Mesothelial cell of epicardium (in vitro differentiated cells): ENCODE results near the gene SMYD4. TPM values are rescaled to one million over a fixed set of nuclear protein-coding genes. Genes with fewer than 3 reads are reported as not detected.
"Not testable (repeated sequence)": the region's sequence is repeated elsewhere in the genome, so short reads cannot be mapped to it uniquely, and the experiment has no call there.

Experiments used
- DNase-seq, 2 experiments: peaks; one replicate each; pipeline ENCODE4 v3.0.0; 2021; ENCODE audit warnings: low spot score in 2 of 2; ENCODE audit not compliant: unreplicated experiment in 2 of 2
- H3K27ac Mint-ChIP-seq: 2 replicates; pipeline ENCODE4 v1.8.0; 2021; ENCODE audit warnings: mixed read lengths
- H3K27me3 Mint-ChIP-seq: 2 replicates; pipeline ENCODE4 v1.8.0; 2021; ENCODE audit warnings: low read depth, mixed read lengths
- H3K36me3 Mint-ChIP-seq: 2 replicates; pipeline ENCODE4 v1.8.0; 2021; ENCODE audit warnings: mixed read lengths
- H3K4me1 Mint-ChIP-seq: 2 replicates; pipeline ENCODE4 v1.8.0; 2021; ENCODE audit warnings: mixed read lengths
- H3K4me3 Mint-ChIP-seq: 2 replicates; pipeline ENCODE4 v1.8.0; 2021; ENCODE audit warnings: mild to moderate bottlenecking, moderate library complexity, mixed read lengths
- H3K9me3 Mint-ChIP-seq: 2 replicates; pipeline ENCODE4 v1.8.0; 2021; ENCODE audit warnings: mixed read lengths
- CTCF ChIP-seq: fragments of 200-600 bp; sonication (generic); IDR thresholded peaks from one replicate; pipeline ENCODE4 v1.5.0; 2021; ENCODE audit warnings: antibody characterized with exemption; ENCODE audit not compliant: unreplicated experiment
- total RNA-seq: library from RNA; stranded (reverse); gene quantifications from 3 replicates; pipeline ENCODE4 v1.2.1, GENCODE V29; 2021

SMYD4 gene
- total RNA-seq, 1 donor from 2014 or later, result 24.9 TPM

GRCh38 chr17:1773696-1774181 is 56.0 kb downstream of the SMYD4 start:
- peaks cover 19% of the 10 kb centered on the region for H3K36me3 Mint-ChIP-seq
- no peak for DNase-seq
- no peaks in the 10 kb centered on the region for H3K9me3 Mint-ChIP-seq
- TF ChIP-seq CTCF, result no peak
- no peak overlapping the region for H3K4me3 Mint-ChIP-seq
- peak overlapping the region; percentile 41 for H3K27ac Mint-ChIP-seq
- no peaks in the 10 kb centered on the region for H3K27me3 Mint-ChIP-seq
- H3K4me1 Mint-ChIP-seq, result peaks cover 17% of the 10 kb centered on the region

- not testable (repeated sequence) for H3K9me3 Mint-ChIP-seq, DNase-seq, H3K4me3 Mint-ChIP-seq, H3K27me3 Mint-ChIP-seq
- Mint-ChIP-seq H3K36me3 (peaks cover 16% of the 10 kb centered on the region), H3K27ac (peak overlapping the region; percentile 41), H3K4me1 (peaks cover 17% of the 10 kb centered on the region)
These were observed 56.6 kb downstream of the SMYD4 start for GRCh38 chr17:1773000-1773695.

- Mint-ChIP-seq H3K4me3 (peak overlapping the region; percentile 13), H3K36me3 (peaks cover 5% of the 10 kb centered on the region), H3K9me3 (no peaks in the 10 kb centered on the region), H3K4me1 (peaks cover 15% of the 10 kb centered on the region), H3K27ac (peak overlapping the region; percentile 88), H3K27me3 (no peaks in the 10 kb centered on the region)
- no peak for TF ChIP-seq CTCF
- DNase-seq, result no peak
These were observed 59.8 kb downstream of the SMYD4 start for GRCh38 chr17:1769822-1770477.

GRCh38 chr17:1767358-1767757 is 62.3 kb downstream of the SMYD4 start:
- Mint-ChIP-seq H3K4me1 (peaks cover 28% of the 10 kb centered on the region), H3K9me3 (no peaks in the 10 kb centered on the region), H3K4me3 (no peak overlapping the region), H3K36me3 (peaks cover 3% of the 10 kb centered on the region), H3K27me3 (no peaks in the 10 kb centered on the region), H3K27ac (no peak overlapping the region)
- no peak for DNase-seq
- no peak for TF ChIP-seq CTCF

- DNase-seq, result no peak
- Mint-ChIP-seq H3K9me3 (no peaks in the 10 kb centered on the region), H3K27ac (no peak overlapping the region), H3K27me3 (no peaks in the 10 kb centered on the region), H3K4me1 (peaks cover 35% of the 10 kb centered on the region), H3K4me3 (no peak overlapping the region), H3K36me3 (peaks cover 3% of the 10 kb centered on the region)
- TF ChIP-seq CTCF, result no peak
These were observed 63.1 kb downstream of the SMYD4 start for GRCh38 chr17:1766382-1767135.

- Mint-ChIP-seq H3K36me3 (peaks cover 3% of the 10 kb centered on the region), H3K4me1 (peaks cover 36% of the 10 kb centered on the region), H3K4me3 (no peak overlapping the region), H3K27me3 (no peaks in the 10 kb centered on the region), H3K27ac (no peak overlapping the region), H3K9me3 (no peaks in the 10 kb centered on the region)
- no peak for DNase-seq
- TF ChIP-seq CTCF, result no peak
These were observed 64.1 kb downstream of the SMYD4 start for GRCh38 chr17:1765576-1765975.

- not testable (repeated sequence) for H3K9me3 Mint-ChIP-seq, H3K27me3 Mint-ChIP-seq, DNase-seq, H3K4me3 Mint-ChIP-seq, H3K36me3 Mint-ChIP-seq
- H3K27ac Mint-ChIP-seq, result peak overlapping the region; percentile 74
- peaks cover 31% of the 10 kb centered on the region for H3K4me1 Mint-ChIP-seq
These were observed 65.0 kb downstream of the SMYD4 start for GRCh38 chr17:1764705-1765104.
